ENCODE results near the gene MACO1. TPM values are rescaled to one million over a fixed set of nuclear protein-coding genes. Genes with fewer than 3 reads are reported as not detected.

MACO1 gene
- total and polyA plus RNA-seq, 2 of the 13 experiments (the other 11 are each of a cell fraction or from before 2014, with no cell fraction given), result 9.7 to 17.0 TPM

DNA sequence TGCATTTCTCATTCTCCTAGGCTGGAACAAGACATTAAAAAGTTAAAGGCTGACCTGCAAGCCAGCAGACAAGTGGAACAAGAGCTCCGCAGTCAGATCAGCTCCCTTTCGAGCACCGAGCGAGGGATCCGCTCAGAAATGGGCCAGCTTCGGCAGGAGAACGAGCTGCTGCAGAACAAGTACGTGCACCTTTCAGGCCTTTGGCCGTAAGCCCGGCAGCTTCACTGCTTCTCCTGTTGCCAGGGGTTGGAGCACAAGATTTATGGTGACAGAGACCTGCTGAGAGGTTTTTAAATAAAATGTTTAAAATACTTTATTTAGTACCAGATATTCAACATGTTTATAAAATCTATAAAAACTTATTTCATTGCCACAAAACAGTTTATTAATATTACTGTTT lies 53.4 kb downstream of the MACO1 start:
- FAIRE-seq (no peak), ATAC-seq (no peak)
- CTCF ChIA-PET (ENCODE audit: low intra/inter-chr PET ratio, low total read pairs), result no interaction called here
- TF ChIP-seq WIZ (CRISPR knock-in tag; IDR thresholded peaks at IDR 0.05), result no peak
- TF ChIP-seq, protein P1, sequence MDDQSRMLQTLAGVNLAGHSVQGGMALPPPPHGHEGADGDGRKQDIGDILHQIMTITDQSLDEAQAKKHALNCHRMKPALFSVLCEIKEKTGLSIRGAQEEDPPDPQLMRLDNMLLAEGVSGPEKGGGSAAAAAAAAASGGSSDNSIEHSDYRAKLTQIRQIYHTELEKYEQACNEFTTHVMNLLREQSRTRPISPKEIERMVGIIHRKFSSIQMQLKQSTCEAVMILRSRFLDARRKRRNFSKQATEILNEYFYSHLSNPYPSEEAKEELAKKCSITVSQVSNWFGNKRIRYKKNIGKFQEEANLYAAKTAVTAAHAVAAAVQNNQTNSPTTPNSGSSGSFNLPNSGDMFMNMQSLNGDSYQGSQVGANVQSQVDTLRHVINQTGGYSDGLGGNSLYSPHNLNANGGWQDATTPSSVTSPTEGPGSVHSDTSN (CRISPR knock-in tag; IDR thresholded peaks at IDR 0.05; ENCODE audit: borderline replicate concordance), result no peak
- no peak for TF ChIP-seq ZSCAN12 (CRISPR knock-in tag; IDR thresholded peaks at IDR 0.05)
- TF ChIP-seq MBNL3 (CRISPR knock-in tag; conservative IDR thresholded peaks at IDR 0.05), result no peak
- no peak for TF ChIP-seq ZNF660 (CRISPR knock-in tag; IDR thresholded peaks at IDR 0.05; ENCODE audit: borderline replicate concordance, low read depth)
- no peak for TF ChIP-seq ZFP36L2 (CRISPR knock-in tag; IDR thresholded peaks at IDR 0.05)
- no peak for TF ChIP-seq ZNF674 (CRISPR knock-in tag; IDR thresholded peaks at IDR 0.05; ENCODE audit: low read depth)
- TF ChIP-seq, protein P2, sequence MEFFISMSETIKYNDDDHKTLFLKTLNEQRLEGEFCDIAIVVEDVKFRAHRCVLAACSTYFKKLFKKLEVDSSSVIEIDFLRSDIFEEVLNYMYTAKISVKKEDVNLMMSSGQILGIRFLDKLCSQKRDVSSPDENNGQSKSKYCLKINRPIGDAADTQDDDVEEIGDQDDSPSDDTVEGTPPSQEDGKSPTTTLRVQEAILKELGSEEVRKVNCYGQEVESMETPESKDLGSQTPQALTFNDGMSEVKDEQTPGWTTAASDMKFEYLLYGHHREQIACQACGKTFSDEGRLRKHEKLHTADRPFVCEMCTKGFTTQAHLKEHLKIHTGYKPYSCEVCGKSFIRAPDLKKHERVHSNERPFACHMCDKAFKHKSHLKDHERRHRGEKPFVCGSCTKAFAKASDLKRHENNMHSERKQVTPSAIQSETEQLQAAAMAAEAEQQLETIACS (CRISPR knock-in tag; IDR thresholded peaks at IDR 0.05), result no peak
- TF ChIP-seq NFATC3 (CRISPR knock-in tag; IDR thresholded peaks at IDR 0.05), result no peak
- TF ChIP-seq NCOA1 (CRISPR knock-in tag; IDR thresholded peaks at IDR 0.05), result no peak
- TF ChIP-seq SNRNP70 (IDR thresholded peaks at IDR 0.05; ENCODE audit: low read depth, low read length), result no peak
- TF ChIP-seq, protein P3, sequence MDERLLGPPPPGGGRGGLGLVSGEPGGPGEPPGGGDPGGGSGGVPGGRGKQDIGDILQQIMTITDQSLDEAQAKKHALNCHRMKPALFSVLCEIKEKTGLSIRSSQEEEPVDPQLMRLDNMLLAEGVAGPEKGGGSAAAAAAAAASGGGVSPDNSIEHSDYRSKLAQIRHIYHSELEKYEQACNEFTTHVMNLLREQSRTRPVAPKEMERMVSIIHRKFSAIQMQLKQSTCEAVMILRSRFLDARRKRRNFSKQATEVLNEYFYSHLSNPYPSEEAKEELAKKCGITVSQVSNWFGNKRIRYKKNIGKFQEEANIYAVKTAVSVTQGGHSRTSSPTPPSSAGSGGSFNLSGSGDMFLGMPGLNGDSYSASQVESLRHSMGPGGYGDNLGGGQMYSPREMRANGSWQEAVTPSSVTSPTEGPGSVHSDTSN (CRISPR knock-in tag; IDR thresholded peaks at IDR 0.05), result no peak
- no peak for TF ChIP-seq AHR (CRISPR knock-in tag; IDR thresholded peaks at IDR 0.05)
- no peak for TF ChIP-seq ONECUT2 (CRISPR knock-in tag; IDR thresholded peaks at IDR 0.05)
- no peak for TF ChIP-seq ZNF644 (CRISPR knock-in tag; IDR thresholded peaks at IDR 0.05; ENCODE audit: low read depth)
- TF ChIP-seq, protein P4, sequence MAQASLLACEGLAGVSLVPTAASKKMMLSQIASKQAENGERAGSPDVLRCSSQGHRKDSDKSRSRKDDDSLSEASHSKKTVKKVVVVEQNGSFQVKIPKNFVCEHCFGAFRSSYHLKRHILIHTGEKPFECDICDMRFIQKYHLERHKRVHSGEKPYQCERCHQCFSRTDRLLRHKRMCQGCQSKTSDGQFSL (CRISPR knock-in tag; IDR thresholded peaks at IDR 0.05), result no peak
- no peak for TF ChIP-seq ZNF703 (CRISPR knock-in tag; IDR thresholded peaks at IDR 0.05; ENCODE audit: borderline replicate concordance)

More for the DNA sequence above, 53.4 kb downstream of the MACO1 start:
- Histone ChIP-seq H3K4me2 (ENCODE audit: low read depth, low read length) (no peak overlapping the region), H3K36me3 (replicated peaks in 1 of 2; ENCODE audit: control insufficient read depth in 1 of 2, insufficient read depth in 2 of 2, low read length in 2 of 2) (peaks cover 9 to 45% of the 10 kb centered on the region in 2 experiments), H3K9me3 (ENCODE audit: low read length) (no peaks in the 10 kb centered on the region), H3K4me1 (ENCODE audit: insufficient read depth, low read length) (peaks cover 12% of the 10 kb centered on the region), H4K20me1 (ENCODE audit: insufficient read depth, low read length) (no peaks in the 10 kb centered on the region), H3K9ac (ENCODE audit: insufficient read depth, low read depth, low read length) (no peak overlapping the region), H3K27me3 (ENCODE audit: control insufficient read depth in 1 of 2, insufficient read depth in 2 of 2, low read length in 2 of 2) (no peaks in the 10 kb centered on the region), H3K79me2 (ENCODE audit: insufficient read depth, low read length) (no peaks in the 10 kb centered on the region), H2AFZ (ENCODE audit: low read length) (no peak overlapping the region), H3K4me3 (replicated peaks in 1 of 3; ENCODE audit: insufficient read depth in 1 of 3, low read depth in 2 of 3, low read length in 3 of 3) (no peak overlapping the region), H3K27ac (ENCODE audit: extremely low read length, insufficient read depth, low read length) (no peak overlapping the region)
- no peak for DNase-seq (ENCODE audit: low spot score)
- in situ Hi-C loops (cut with HindIII; ENCODE audit: extremely low pct_ligation_motif_present, low pct_unique_long_range_greater_than_20kb), result no loop called here
- 95% methylated on average over 10 of the region's 10 CpGs for WGBS (ENCODE audit: low lambda C conversion rate)
- intact Hi-C loops (cut with micrococcal nuclease; ENCODE audit: unreplicated experiment), result no loop called here
- POLR2A ChIA-PET, result interaction anchor here (0.5 kb wide), 1 partner anchor 52 kb away, joined by 3 read pairs; no protein-coding TSS in a partner anchor
- no TSS peak for BruUV-seq (replicated peaks)

All from HepG2 (cell line).